ENCODE measurements around the gene SSH2. TPM values are rescaled to one million over a fixed set of nuclear protein-coding genes. Genes with fewer than 3 reads are reported as not detected.

SSH2 gene
- total RNA-seq, 1 experiment from 2014 or later, result 45.1 TPM

DNA sequence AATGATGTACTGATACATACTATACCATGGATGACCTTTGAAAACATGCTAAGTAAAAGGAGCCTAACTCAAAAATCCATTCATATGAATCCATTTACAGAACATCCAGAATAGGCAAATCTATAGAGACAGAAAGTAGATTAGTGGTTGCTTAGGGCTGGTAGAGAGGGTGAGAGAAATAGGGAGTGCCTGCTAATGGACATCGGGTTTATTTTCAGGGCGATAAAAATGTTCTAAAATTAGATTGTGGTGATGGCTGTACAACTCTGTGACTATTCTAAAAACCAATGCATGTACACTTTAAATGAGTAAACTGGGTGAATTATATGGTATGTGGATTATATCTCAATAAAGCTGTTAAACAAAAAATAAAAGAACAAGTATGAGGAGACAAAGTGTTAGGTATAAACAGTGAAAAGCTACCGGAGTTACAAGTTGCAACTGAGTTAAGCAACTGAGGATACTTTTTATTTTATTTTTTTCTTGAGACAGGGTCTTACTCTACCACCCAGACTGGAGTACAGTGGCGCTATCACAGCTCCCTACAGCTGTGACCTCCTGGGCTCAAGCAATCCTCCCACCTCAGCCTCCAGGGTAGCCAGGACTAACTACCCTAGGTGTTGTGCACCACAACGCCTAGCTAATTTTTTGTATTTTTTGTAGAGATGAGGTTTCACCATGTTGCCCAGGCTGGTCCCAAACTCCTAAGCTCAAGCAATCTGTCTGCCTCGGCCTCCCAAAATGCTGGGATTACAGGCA lies 231.8 kb downstream of the SSH2 start:
- Histone ChIP-seq H3K36me3 (ENCODE audit: low read depth) (no peaks in the 10 kb centered on the region), H3F3A (ENCODE audit: insufficient read depth, low read depth) (peaks cover 5% of the 10 kb centered on the region; the same call in 1 of the 2 replicates), H3K27ac (no peak overlapping the region), H3K9me3 (ENCODE audit: insufficient read depth, low read depth) (no peaks in the 10 kb centered on the region), H3K9me2 (ENCODE audit: insufficient read depth) (no peaks in the 10 kb centered on the region), H4K20me1 (ENCODE audit: insufficient read depth) (no peaks in the 10 kb centered on the region), H3K27me3 (ENCODE audit: insufficient read depth, low read depth) (no peaks in the 10 kb centered on the region), H3K79me2 (ENCODE audit: low read depth) (no peaks in the 10 kb centered on the region), H3K4me1 (replicated peaks; ENCODE audit: insufficient read depth) (no peaks in the 10 kb centered on the region), H3K4me3 (no peak overlapping the region), H3K4me2 (no peak overlapping the region), H2AFZ (no peak overlapping the region)
- intact Hi-C loops (cut with micrococcal nuclease; ENCODE audit: unreplicated experiment), result no loop called here
- ChIA-PET CTCF (interaction anchor here (0.5 kb wide), 1 partner anchor 329 kb away, joined by 4 read pairs; no protein-coding TSS in a partner anchor), POLR2A (ENCODE audit: unreplicated experiment) (no interaction called here)
- no TSS peak for BruUV-seq (replicated peaks)
- TF ChIP-seq, protein P1, sequence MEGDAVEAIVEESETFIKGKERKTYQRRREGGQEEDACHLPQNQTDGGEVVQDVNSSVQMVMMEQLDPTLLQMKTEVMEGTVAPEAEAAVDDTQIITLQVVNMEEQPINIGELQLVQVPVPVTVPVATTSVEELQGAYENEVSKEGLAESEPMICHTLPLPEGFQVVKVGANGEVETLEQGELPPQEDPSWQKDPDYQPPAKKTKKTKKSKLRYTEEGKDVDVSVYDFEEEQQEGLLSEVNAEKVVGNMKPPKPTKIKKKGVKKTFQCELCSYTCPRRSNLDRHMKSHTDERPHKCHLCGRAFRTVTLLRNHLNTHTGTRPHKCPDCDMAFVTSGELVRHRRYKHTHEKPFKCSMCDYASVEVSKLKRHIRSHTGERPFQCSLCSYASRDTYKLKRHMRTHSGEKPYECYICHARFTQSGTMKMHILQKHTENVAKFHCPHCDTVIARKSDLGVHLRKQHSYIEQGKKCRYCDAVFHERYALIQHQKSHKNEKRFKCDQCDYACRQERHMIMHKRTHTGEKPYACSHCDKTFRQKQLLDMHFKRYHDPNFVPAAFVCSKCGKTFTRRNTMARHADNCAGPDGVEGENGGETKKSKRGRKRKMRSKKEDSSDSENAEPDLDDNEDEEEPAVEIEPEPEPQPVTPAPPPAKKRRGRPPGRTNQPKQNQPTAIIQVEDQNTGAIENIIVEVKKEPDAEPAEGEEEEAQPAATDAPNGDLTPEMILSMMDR (conservative IDR thresholded peaks at IDR 0.05), result no peak
- no peak for TF ChIP-seq EZH2 (IDR thresholded peaks at IDR 0.05; ENCODE audit: low read depth)
- DNase-seq, result no peak

DNA sequence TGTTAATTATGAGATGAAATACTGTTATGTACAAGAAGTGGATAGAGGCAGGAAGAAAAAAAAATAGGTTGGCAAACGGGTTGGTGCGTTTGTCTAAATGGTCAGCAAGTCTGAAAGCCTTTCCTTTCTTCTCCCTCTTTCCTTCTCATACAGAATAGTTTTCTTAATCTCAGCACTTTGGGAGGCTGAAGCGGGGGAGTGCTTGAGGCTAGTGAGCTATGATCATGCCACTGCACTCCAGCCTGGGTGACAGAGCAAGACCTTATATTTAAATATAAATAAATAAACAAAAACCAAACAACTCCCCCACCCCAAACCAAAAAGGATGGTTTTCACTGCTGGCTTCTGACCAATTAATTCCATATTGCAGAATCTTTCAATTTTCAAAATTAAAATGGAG lies 232.7 kb downstream of the SSH2 start:
- H3K79me2 ChIP-seq (ENCODE audit: low read depth), result no peaks in the 10 kb centered on the region
- ChIA-PET CTCF (no interaction called here), POLR2A (ENCODE audit: unreplicated experiment) (no interaction called here)
- no peak overlapping the region for H3K4me3 ChIP-seq
- BruUV-seq (replicated peaks), result no TSS peak
- TF ChIP-seq EZH2 (IDR thresholded peaks at IDR 0.05; ENCODE audit: low read depth), result no peak
- TF ChIP-seq, protein P1 (conservative IDR thresholded peaks at IDR 0.05), result no peak
- intact Hi-C loops (cut with micrococcal nuclease; ENCODE audit: unreplicated experiment), result no loop called here
- no peak overlapping the region for H3K27ac ChIP-seq
- no peaks in the 10 kb centered on the region for H4K20me1 ChIP-seq (ENCODE audit: insufficient read depth)
- no peaks in the 10 kb centered on the region for H3K9me3 ChIP-seq (ENCODE audit: insufficient read depth, low read depth)
- H3K4me1 ChIP-seq (replicated peaks; ENCODE audit: insufficient read depth), result peaks cover 6% of the 10 kb centered on the region
- H3F3A ChIP-seq (ENCODE audit: insufficient read depth, low read depth), result peaks cover 11% of the 10 kb centered on the region
- no peak overlapping the region for H3K4me2 ChIP-seq
- no peaks in the 10 kb centered on the region for H3K36me3 ChIP-seq (ENCODE audit: low read depth)
- DNase-seq, result no peak
- H3K9me2 ChIP-seq (ENCODE audit: insufficient read depth), result no peaks in the 10 kb centered on the region
- H2AFZ ChIP-seq, result no peak overlapping the region
- no peaks in the 10 kb centered on the region for H3K27me3 ChIP-seq (ENCODE audit: insufficient read depth, low read depth)

DNA sequence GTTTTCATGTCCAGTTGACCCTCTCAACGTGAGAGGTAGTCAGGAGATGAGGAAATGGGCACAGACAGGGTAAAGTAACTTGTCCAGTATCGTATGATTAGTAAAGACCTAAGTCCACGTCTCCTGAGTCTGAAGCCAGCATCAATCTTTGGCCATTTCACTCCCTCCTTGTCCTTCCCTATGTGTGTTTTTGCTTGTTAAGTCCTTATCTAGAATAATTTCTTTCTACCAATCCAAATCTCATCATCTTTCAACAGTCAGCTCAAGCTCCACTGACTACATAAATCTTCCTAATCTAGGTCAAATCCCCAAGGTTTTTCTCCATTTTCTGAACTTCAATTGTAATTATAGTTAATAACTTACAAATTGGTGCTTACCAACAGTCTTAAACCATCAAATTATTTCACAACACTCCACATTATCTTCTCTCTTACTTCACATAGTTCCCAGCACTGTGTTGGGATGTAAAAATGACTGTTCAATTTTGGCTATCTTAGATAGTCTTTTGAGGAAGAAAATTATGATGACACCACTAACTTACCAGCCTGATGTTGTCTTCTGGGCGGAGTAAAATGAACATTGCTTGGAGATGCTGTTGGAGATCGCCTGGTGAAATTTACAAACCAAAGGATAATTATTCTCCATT lies 235.0 kb downstream of the SSH2 start:
- DNase-seq, result no peak
- Histone ChIP-seq H3K9me2 (ENCODE audit: insufficient read depth) (no peaks in the 10 kb centered on the region), H3K4me2 (no peak overlapping the region), H3F3A (ENCODE audit: insufficient read depth, low read depth) (peaks cover 20% of the 10 kb centered on the region), H3K27me3 (ENCODE audit: insufficient read depth, low read depth) (no peaks in the 10 kb centered on the region), H3K4me3 (no peak overlapping the region), H2AFZ (no peak overlapping the region), H4K20me1 (ENCODE audit: insufficient read depth) (no peaks in the 10 kb centered on the region), H3K36me3 (ENCODE audit: low read depth) (no peaks in the 10 kb centered on the region), H3K79me2 (ENCODE audit: low read depth) (no peaks in the 10 kb centered on the region), H3K4me1 (replicated peaks; ENCODE audit: insufficient read depth) (peaks cover 12% of the 10 kb centered on the region), H3K9me3 (ENCODE audit: insufficient read depth, low read depth) (no peaks in the 10 kb centered on the region), H3K27ac (no peak overlapping the region)
- intact Hi-C loops (cut with micrococcal nuclease; ENCODE audit: unreplicated experiment), result no loop called here
- no TSS peak for BruUV-seq (replicated peaks)
- TF ChIP-seq EZH2 (IDR thresholded peaks at IDR 0.05; ENCODE audit: low read depth), result no peak
- TF ChIP-seq, protein P1 (conservative IDR thresholded peaks at IDR 0.05), result no peak
- CTCF ChIA-PET, result no interaction called here
- POLR2A ChIA-PET (ENCODE audit: unreplicated experiment), result no interaction called here
